ENCODE measurements around the gene N4BP3.

N4BP3 gene

GRCh38 chr5:178106086-178106485, 7.2 kb upstream of the N4BP3 start:
- TF ChIP-seq CTCF (IDR thresholded peaks at IDR 0.05): no peak
- peaks cover 25% of the 10 kb centered on the region for H3K27me3 ChIP-seq
- H3K9me3 ChIP-seq: no peaks in the 10 kb centered on the region
- peaks cover 10 to 11% of the 10 kb centered on the region in 2 experiments for H3K4me1 ChIP-seq (ENCODE audit: control insufficient read depth in 1 of 2, insufficient read depth in 1 of 2, low read depth in 1 of 2, low read length in 1 of 2)
- H3K4me3 ChIP-seq (ENCODE audit: low read depth in 1 of 2, low read length in 1 of 2): no peak overlapping the region
- H3K36me3 ChIP-seq: no peaks in the 10 kb centered on the region
- no peak overlapping the region for H3K27ac ChIP-seq

- H3K9me3 ChIP-seq: no peaks in the 10 kb centered on the region
- no peak for TF ChIP-seq CTCF (IDR thresholded peaks at IDR 0.05)
- H3K36me3 ChIP-seq: no peaks in the 10 kb centered on the region
- H3K27ac ChIP-seq: no peak overlapping the region
- H3K4me3 ChIP-seq (ENCODE audit: low read depth in 1 of 2, low read length in 1 of 2): no peak overlapping the region
- H3K27me3 ChIP-seq: peaks cover 31% of the 10 kb centered on the region
- peaks cover 10 to 11% of the 10 kb centered on the region in 2 experiments for H3K4me1 ChIP-seq (ENCODE audit: control insufficient read depth in 1 of 2, insufficient read depth in 1 of 2, low read depth in 1 of 2, low read length in 1 of 2)
These were observed 6.6 kb upstream of the N4BP3 start for GRCh38 chr5:178106556-178107239.

GRCh38 chr5:178107756-178108310, 5.5 kb upstream of the N4BP3 start:
- no peak for TF ChIP-seq CTCF (IDR thresholded peaks at IDR 0.05)
- Histone ChIP-seq H3K27ac (no peak overlapping the region), H3K4me3 (ENCODE audit: low read depth in 1 of 2, low read length in 1 of 2) (no peak overlapping the region), H3K27me3 (peaks cover 43% of the 10 kb centered on the region), H3K4me1 (ENCODE audit: control insufficient read depth in 1 of 2, insufficient read depth in 1 of 2, low read depth in 1 of 2, low read length in 1 of 2) (peaks cover 10 to 12% of the 10 kb centered on the region in 2 experiments), H3K9me3 (no peaks in the 10 kb centered on the region), H3K36me3 (no peaks in the 10 kb centered on the region)

GRCh38 chr5:178108446-178108845, 4.9 kb upstream of the N4BP3 start:
- Histone ChIP-seq H3K4me3 (ENCODE audit: low read depth in 1 of 2, low read length in 1 of 2) (no peak overlapping the region), H3K4me1 (ENCODE audit: control insufficient read depth in 1 of 2, insufficient read depth in 1 of 2, low read depth in 1 of 2, low read length in 1 of 2) (peaks cover 15 to 16% of the 10 kb centered on the region in 2 experiments), H3K27me3 (peaks cover 49% of the 10 kb centered on the region), H3K9me3 (no peaks in the 10 kb centered on the region), H3K36me3 (no peaks in the 10 kb centered on the region), H3K27ac (no peak overlapping the region)
- no peak for TF ChIP-seq CTCF (IDR thresholded peaks at IDR 0.05)

- no peaks in the 10 kb centered on the region for H3K9me3 ChIP-seq
- no peak overlapping the region for H3K27ac ChIP-seq
- no peak overlapping the region for H3K4me3 ChIP-seq (ENCODE audit: low read depth in 1 of 2, low read length in 1 of 2)
- peaks cover 54% of the 10 kb centered on the region for H3K27me3 ChIP-seq
- peaks cover 20 to 21% of the 10 kb centered on the region in 2 experiments for H3K4me1 ChIP-seq (ENCODE audit: control insufficient read depth in 1 of 2, insufficient read depth in 1 of 2, low read depth in 1 of 2, low read length in 1 of 2)
- no peaks in the 10 kb centered on the region for H3K36me3 ChIP-seq
- TF ChIP-seq CTCF (IDR thresholded peaks at IDR 0.05): no peak
These were observed 4.4 kb upstream of the N4BP3 start for GRCh38 chr5:178108966-178109365.

Data from neutrophil (primary cell).